Activated CD8-positive, alpha-beta memory T cell treated with anti-CD3 and anti-CD28 coated beads, Interleukin-2, amount 50 U/mL, for 4 hours (primary cell): ENCODE measurements around the gene DUS4L.

Source experiments
- DNase-seq: peaks from one replicate; pipeline ENCODE4 v3.0.0-alpha.2; 2020

Gene DUS4L

DNA sequence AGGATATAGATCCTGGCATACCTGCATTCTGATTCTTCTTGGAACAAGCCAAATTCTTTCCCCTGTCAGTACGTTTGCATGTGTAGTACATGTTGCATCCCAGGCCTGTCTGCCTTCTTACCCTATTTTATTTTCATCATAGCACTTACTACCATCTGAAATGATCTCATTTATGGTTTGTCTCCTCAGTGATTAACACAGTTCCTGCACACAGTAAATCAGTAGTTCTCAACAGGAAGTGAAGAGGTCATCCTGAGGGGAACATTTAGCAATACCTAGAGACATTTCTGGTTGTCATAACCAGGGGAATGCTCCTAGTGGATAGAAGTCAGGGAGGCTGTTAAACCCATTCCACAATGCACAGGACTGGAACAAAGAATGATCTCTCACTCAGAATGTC lies 58.7 kb downstream of the DUS4L start:
- DNase-seq: no peak

GRCh38 chr7:107622894-107623293 lies 59.1 kb downstream of the DUS4L start:
- DNase-seq: no peak

GRCh38 chr7:107627002-107627401 lies 63.2 kb downstream of the DUS4L start:
- no peak for DNase-seq
